SK-N-MC (cell line): ENCODE measurements around the gene CD2AP.

Experiments used
- DNase-seq: peaks from one replicate; pipeline ENCODE4 v3.0.0-alpha.2; 2011; ENCODE audit warnings: low read depth, low spot score
- H3K27ac ChIP-seq: fragments of 200-600 bp; sonication (generic); 2 replicates; pipeline ENCODE4 v1.5.1; 2016; ENCODE audit warnings: mixed run types
- H3K36me3 ChIP-seq: fragments of 200-600 bp; sonication (generic); 2 replicates; pipeline ENCODE4 v1.6.1; 2017; ENCODE audit warnings: antibody characterized with exemption, low read length, mixed read lengths; ENCODE audit not compliant: insufficient read depth
- H3K4me3 ChIP-seq: fragments of 200-600 bp; sonication (generic); 2 replicates; pipeline ENCODE4 v1.5.1; 2016
- H3K9ac ChIP-seq: fragments of 200-600 bp; sonication (generic); 2 replicates; pipeline ENCODE4 v1.8.0; 2017; ENCODE audit warnings: mixed run types, mixed read lengths; ENCODE audit not compliant: insufficient read length
- H3K9me3 ChIP-seq: fragments of 200-600 bp; sonication (generic); 2 replicates; pipeline ENCODE4 v1.6.1; 2017; ENCODE audit warnings: low read depth, mild to moderate bottlenecking, antibody characterized with exemption, low read length, moderate library complexity, mixed read lengths
- EZH2 ChIP-seq: fragments of 200-600 bp; sonication (generic); IDR thresholded peaks from one replicate; pipeline ENCODE4 v1.6.1; 2017; ENCODE audit warnings: antibody characterized with exemption
- FOXP2 ChIP-seq: optimal IDR thresholded peaks from 2 replicates; pipeline ENCODE3; 2011; ENCODE audit warnings: mild to moderate bottlenecking, moderate library complexity; ENCODE audit not compliant: insufficient read depth; ENCODE audit errors: extremely low read length, control extremely low read depth
- POLR2AphosphoS5 ChIP-seq: IDR thresholded peaks from 2 replicates; pipeline ENCODE4 v1.6.1; 2012; ENCODE audit warnings: mild to moderate bottlenecking, low read depth, low read length, borderline replicate concordance

CD2AP gene

GRCh38 chr6:47592131-47592840 lies 114.7 kb downstream of the CD2AP start:
- H3K36me3 ChIP-seq, result peaks cover 33% of the 10 kb centered on the region
- H3K4me3 ChIP-seq, result no peak overlapping the region
- no peak overlapping the region for H3K27ac ChIP-seq
- TF ChIP-seq FOXP2 (no peak), POLR2AphosphoS5 (no peak), EZH2 (no peak)
- no peak for DNase-seq
- no peak overlapping the region for H3K9ac ChIP-seq
- H3K9me3 ChIP-seq, result no peaks in the 10 kb centered on the region

GRCh38 chr6:47593979-47594378 lies 116.4 kb downstream of the CD2AP start:
- Histone ChIP-seq H3K36me3 (peaks cover 30% of the 10 kb centered on the region), H3K4me3 (no peak overlapping the region)

GRCh38 chr6:47595785-47596184 lies 118.2 kb downstream of the CD2AP start:
- TF ChIP-seq FOXP2 (no peak), EZH2 (no peak), POLR2AphosphoS5 (no peak)
- Histone ChIP-seq H3K4me3 (no peak overlapping the region), H3K9me3 (no peaks in the 10 kb centered on the region), H3K27ac (no peak overlapping the region), H3K36me3 (peaks cover 31% of the 10 kb centered on the region), H3K9ac (no peak overlapping the region)
- DNase-seq, result no peak

More at GRCh38 chr6:47593979-47594378, 116.4 kb downstream of the CD2AP start:
- no peak for DNase-seq
- Histone ChIP-seq H3K9me3 (no peaks in the 10 kb centered on the region), H3K9ac (no peak overlapping the region), H3K27ac (no peak overlapping the region)
- TF ChIP-seq POLR2AphosphoS5, result no peak
- no peak for TF ChIP-seq FOXP2
- TF ChIP-seq EZH2, result no peak

- Histone ChIP-seq H3K9ac (no peak overlapping the region), H3K36me3 (peaks cover 21% of the 10 kb centered on the region), H3K9me3 (no peaks in the 10 kb centered on the region), H3K27ac (no peak overlapping the region), H3K4me3 (no peak overlapping the region)
- no peak for DNase-seq
- TF ChIP-seq POLR2AphosphoS5 (no peak), EZH2 (no peak), FOXP2 (no peak)
These were observed 120.8 kb downstream of the CD2AP start for GRCh38 chr6:47598367-47598766.

GRCh38 chr6:47599512-47599911 lies 121.9 kb downstream of the CD2AP start:
- peaks cover 27% of the 10 kb centered on the region for H3K36me3 ChIP-seq
- no peak overlapping the region for H3K4me3 ChIP-seq
- no peak for DNase-seq
- no peaks in the 10 kb centered on the region for H3K9me3 ChIP-seq
- TF ChIP-seq POLR2AphosphoS5 (no peak), FOXP2 (no peak), EZH2 (no peak)
- H3K27ac ChIP-seq, result no peak overlapping the region
- H3K9ac ChIP-seq, result no peak overlapping the region

GRCh38 chr6:47603227-47603626 lies 125.6 kb downstream of the CD2AP start:
- no peak overlapping the region for H3K27ac ChIP-seq
- TF ChIP-seq POLR2AphosphoS5 (no peak), FOXP2 (no peak), EZH2 (no peak)

GRCh38 chr6:47603995-47604394 lies 126.4 kb downstream of the CD2AP start:
- Histone ChIP-seq H3K36me3 (peaks cover 38% of the 10 kb centered on the region), H3K9ac (no peak overlapping the region), H3K27ac (no peak overlapping the region), H3K9me3 (no peaks in the 10 kb centered on the region), H3K4me3 (no peak overlapping the region)
- no peak for TF ChIP-seq FOXP2
- no peak for TF ChIP-seq POLR2AphosphoS5
- no peak for TF ChIP-seq EZH2
- no peak for DNase-seq

More at GRCh38 chr6:47603227-47603626, 125.6 kb downstream of the CD2AP start:
- no peak for DNase-seq
- Histone ChIP-seq H3K36me3 (peaks cover 31% of the 10 kb centered on the region), H3K9ac (no peak overlapping the region), H3K4me3 (no peak overlapping the region), H3K9me3 (no peaks in the 10 kb centered on the region)

GRCh38 chr6:47621838-47622449 lies 144.4 kb downstream of the CD2AP start:
- Histone ChIP-seq H3K9me3 (no peaks in the 10 kb centered on the region), H3K36me3 (peaks cover 16% of the 10 kb centered on the region; the same call in 1 of the 2 replicates), H3K9ac (no peak overlapping the region), H3K27ac (no peak overlapping the region), H3K4me3 (no peak overlapping the region)
- no peak for DNase-seq
- TF ChIP-seq EZH2 (no peak), POLR2AphosphoS5 (no peak), FOXP2 (no peak)
